ENCODE data around the gene TMEM266. TPM values are rescaled to one million over a fixed set of nuclear protein-coding genes. Genes with fewer than 3 reads are reported as not detected.

Gene TMEM266
- total and polyA plus RNA-seq, 8 donors = 1.9 to 5.5 (median 4.2) TPM

DNA sequence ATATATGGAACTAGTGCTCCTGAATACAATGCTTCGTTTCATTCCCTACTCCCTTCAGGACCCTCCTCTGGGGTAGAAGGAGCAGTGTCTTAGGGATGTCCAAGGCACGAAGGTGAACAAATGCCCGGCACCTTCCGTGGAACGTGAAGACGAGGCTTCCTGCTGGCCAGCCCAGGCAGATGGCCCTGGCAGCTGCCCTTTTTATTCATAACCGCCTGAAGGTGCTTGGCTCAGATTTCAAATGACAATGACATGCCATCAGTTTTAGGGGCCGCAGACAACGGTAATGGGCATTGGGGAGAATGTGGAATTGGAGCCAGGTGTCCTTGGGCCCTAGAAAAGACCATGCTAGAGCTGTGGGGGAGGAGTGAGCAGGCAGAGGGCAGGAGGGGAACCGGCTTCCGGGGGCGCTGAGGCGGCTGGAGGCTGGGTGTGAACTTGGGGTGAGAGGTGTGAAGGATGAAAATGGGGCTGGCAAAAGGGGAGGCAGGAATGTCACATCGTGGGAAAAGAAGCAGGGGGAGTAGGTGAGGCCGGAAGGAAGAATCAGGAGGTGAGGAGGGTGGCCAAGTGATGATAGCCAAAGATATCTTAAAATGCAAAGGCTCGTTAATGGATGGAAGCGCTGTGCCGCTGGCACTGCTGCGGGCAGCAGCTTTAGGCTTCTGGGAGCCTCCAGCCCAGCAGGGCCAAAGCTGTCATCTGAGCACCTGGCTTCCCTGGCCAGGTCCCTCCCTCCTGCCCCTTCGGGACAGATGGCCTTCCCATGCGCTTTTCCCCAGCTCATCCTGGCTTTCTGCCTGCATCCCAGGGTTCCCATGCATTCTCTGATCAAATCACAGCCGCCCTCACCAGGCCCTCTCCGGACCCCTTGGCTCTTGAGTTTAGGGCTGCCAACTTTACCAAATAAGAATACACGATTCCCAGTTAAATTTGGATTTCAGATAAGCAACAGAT is 93.7 kb downstream of the TMEM266 start:
- TF ChIP-seq, protein P1, sequence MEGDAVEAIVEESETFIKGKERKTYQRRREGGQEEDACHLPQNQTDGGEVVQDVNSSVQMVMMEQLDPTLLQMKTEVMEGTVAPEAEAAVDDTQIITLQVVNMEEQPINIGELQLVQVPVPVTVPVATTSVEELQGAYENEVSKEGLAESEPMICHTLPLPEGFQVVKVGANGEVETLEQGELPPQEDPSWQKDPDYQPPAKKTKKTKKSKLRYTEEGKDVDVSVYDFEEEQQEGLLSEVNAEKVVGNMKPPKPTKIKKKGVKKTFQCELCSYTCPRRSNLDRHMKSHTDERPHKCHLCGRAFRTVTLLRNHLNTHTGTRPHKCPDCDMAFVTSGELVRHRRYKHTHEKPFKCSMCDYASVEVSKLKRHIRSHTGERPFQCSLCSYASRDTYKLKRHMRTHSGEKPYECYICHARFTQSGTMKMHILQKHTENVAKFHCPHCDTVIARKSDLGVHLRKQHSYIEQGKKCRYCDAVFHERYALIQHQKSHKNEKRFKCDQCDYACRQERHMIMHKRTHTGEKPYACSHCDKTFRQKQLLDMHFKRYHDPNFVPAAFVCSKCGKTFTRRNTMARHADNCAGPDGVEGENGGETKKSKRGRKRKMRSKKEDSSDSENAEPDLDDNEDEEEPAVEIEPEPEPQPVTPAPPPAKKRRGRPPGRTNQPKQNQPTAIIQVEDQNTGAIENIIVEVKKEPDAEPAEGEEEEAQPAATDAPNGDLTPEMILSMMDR (IDR thresholded peaks at IDR 0.05) = no peak
- no peak overlapping the region for H3K27ac ChIP-seq
- FAIRE-seq (no peak), DNase-seq (peak in 3 of 6 donors; percentile 56 to 81 (median 65)), ATAC-seq (peak in 3 of 4 donors; percentile 19 to 72 (median 29))
- H3K4me3 ChIP-seq = no peak overlapping the region
- H3K9me3 ChIP-seq = no peaks in the 10 kb centered on the region
- peaks cover 7 to 21% (median 11%) of the 10 kb centered on the region in 3 donors for H3K4me1 ChIP-seq
- H3K36me3 ChIP-seq = no peaks in the 10 kb centered on the region
- no peaks in the 10 kb centered on the region for H3K27me3 ChIP-seq
- WGBS, 2 donors = 38 to 47% methylated on average over 24 of the region's 24 CpGs
- intact Hi-C loops (cut with DNase I) = no loop called here

- TF ChIP-seq, protein P1 (IDR thresholded peaks at IDR 0.05) = no peak
- H3K4me3 ChIP-seq = no peak overlapping the region
- DNase-seq = no peak
- intact Hi-C loops (cut with DNase I) = no loop called here
- peaks cover 0 to 11% (median 1%) of the 10 kb centered on the region in 3 donors for H3K4me1 ChIP-seq
- no peak overlapping the region for H3K27ac ChIP-seq
- WGBS, 2 donors = 91 to 94% methylated on average over 7 of the region's 7 CpGs
- no peak for FAIRE-seq
- H3K9me3 ChIP-seq = no peaks in the 10 kb centered on the region
- no peaks in the 10 kb centered on the region for H3K27me3 ChIP-seq
- ATAC-seq = no peak
- H3K36me3 ChIP-seq = no peaks in the 10 kb centered on the region
Observed at GRCh38 chr15:76155731-76156130, 95.9 kb downstream of the TMEM266 start.

DNA sequence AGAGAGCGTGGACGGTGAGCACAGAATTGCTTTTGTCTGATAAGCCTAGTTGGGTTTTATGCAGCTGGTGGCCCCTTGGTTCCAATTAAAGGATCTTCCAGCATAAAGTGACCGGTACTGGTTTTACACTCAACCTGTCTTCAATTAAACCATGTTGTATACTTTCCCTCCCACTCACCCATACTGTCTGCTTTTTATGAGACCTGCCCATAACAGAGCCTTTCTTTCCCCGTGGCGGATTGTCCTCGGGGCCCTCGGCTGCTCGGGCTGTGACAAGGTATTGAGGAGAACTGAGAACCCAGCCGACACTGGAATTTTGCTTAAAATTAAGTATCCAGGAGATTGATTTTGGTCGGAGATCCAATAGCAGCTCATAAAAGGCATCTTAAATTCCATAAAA is 98.4 kb downstream of the TMEM266 start:
- TF ChIP-seq, protein P1 (IDR thresholded peaks at IDR 0.05) = no peak
- peaks cover 11 to 22% (median 15%) of the 10 kb centered on the region in 3 donors for H3K4me1 ChIP-seq
- ATAC-seq (no peak), DNase-seq (no peak), FAIRE-seq (no peak)
- H3K27ac ChIP-seq = no peak overlapping the region
- H3K4me3 ChIP-seq = no peak overlapping the region
- WGBS, 2 donors = 93 to 95% methylated on average over 10 of the region's 10 CpGs
- no peaks in the 10 kb centered on the region for H3K27me3 ChIP-seq
- H3K36me3 ChIP-seq = no peaks in the 10 kb centered on the region
- no peaks in the 10 kb centered on the region for H3K9me3 ChIP-seq
- intact Hi-C loops (cut with DNase I) = no loop called here

GRCh38 chr15:76158815-76159214 is 99.0 kb downstream of the TMEM266 start:
- intact Hi-C loops (cut with DNase I) = no loop called here
- no peaks in the 10 kb centered on the region for H3K36me3 ChIP-seq
- H3K9me3 ChIP-seq = no peaks in the 10 kb centered on the region
- FAIRE-seq = no peak
- ATAC-seq = no peak
- H3K4me1 ChIP-seq = peaks cover 15 to 23% (median 17%) of the 10 kb centered on the region in 3 donors
- no peaks in the 10 kb centered on the region for H3K27me3 ChIP-seq
- WGBS, 2 donors = 78 to 79% methylated on average over 5 of the region's 5 CpGs
- no peak overlapping the region for H3K27ac ChIP-seq
- H3K4me3 ChIP-seq = no peak overlapping the region
- TF ChIP-seq, protein P1 (IDR thresholded peaks at IDR 0.05) = no peak
- DNase-seq = no peak

GRCh38 chr15:76159282-76159681 is 99.5 kb downstream of the TMEM266 start:
- no peak overlapping the region for H3K4me3 ChIP-seq
- H3K36me3 ChIP-seq = no peaks in the 10 kb centered on the region
- TF ChIP-seq, protein P1 (IDR thresholded peaks at IDR 0.05) = no peak
- FAIRE-seq = no peak
- intact Hi-C loops (cut with DNase I) = no loop called here
- H3K27me3 ChIP-seq = no peaks in the 10 kb centered on the region
- H3K4me1 ChIP-seq = peaks cover 15 to 24% (median 17%) of the 10 kb centered on the region in 3 donors
- H3K27ac ChIP-seq = no peak overlapping the region
- H3K9me3 ChIP-seq = no peaks in the 10 kb centered on the region
- DNase-seq = no peak
- ATAC-seq = no peak
- WGBS, 2 donors = 91 to 99% methylated on average over 5 of the region's 5 CpGs

All from pancreas (tissue), 10 donors.